ENCODE data around the gene CUX1.

DNA sequence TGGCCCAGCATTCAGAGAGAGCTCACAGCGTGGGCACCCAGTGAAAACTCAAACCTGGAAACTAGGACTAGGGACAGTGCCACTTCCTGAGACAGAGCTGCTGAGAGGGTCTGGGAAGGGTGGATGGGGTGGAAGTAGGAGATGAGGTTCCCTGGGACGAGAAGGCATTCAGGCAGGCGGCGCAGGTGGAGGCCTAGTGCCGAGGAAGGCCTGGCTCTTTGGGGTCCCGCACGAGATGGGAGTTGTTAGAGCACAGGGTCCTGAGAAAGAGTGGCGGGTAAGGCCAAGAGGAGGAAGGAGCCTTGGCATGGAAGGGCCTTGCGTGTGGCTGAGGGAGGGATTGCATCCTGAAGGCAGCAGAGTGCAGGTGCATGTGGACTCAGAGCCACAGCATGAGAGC, 339.4 kb downstream of the CUX1 start:
- TF ChIP-seq, protein P1, sequence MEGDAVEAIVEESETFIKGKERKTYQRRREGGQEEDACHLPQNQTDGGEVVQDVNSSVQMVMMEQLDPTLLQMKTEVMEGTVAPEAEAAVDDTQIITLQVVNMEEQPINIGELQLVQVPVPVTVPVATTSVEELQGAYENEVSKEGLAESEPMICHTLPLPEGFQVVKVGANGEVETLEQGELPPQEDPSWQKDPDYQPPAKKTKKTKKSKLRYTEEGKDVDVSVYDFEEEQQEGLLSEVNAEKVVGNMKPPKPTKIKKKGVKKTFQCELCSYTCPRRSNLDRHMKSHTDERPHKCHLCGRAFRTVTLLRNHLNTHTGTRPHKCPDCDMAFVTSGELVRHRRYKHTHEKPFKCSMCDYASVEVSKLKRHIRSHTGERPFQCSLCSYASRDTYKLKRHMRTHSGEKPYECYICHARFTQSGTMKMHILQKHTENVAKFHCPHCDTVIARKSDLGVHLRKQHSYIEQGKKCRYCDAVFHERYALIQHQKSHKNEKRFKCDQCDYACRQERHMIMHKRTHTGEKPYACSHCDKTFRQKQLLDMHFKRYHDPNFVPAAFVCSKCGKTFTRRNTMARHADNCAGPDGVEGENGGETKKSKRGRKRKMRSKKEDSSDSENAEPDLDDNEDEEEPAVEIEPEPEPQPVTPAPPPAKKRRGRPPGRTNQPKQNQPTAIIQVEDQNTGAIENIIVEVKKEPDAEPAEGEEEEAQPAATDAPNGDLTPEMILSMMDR (IDR thresholded peaks at IDR 0.05), result no peak
- TF ChIP-seq POLR2AphosphoS5 (IDR thresholded peaks at IDR 0.05), result no peak
